Effector memory CD8-positive, alpha-beta T cell (primary cell): Measurements from ENCODE around the gene SEC22A.
"Not testable (repeated sequence)": the region's sequence is repeated elsewhere in the genome, so short reads cannot be mapped to it uniquely, and the experiment has no call there.

Experiments
- ATAC-seq: fragments of 150-1000 bp; cut with Tn5 transposase; replicated peaks from 2 replicates; pipeline ENCODE4 v1.10.0; 2021; ENCODE audit warnings: mild to moderate bottlenecking, moderate library complexity
- DNase-seq, 3 experiments: peaks; one replicate each; pipeline ENCODE4 v3.0.0; 2021
- H3K27ac Mint-ChIP-seq, 2 donors: one replicate each; pipeline ENCODE4 v1.8.0; 2022; ENCODE audit warnings: mild to moderate bottlenecking in 2 of 2, mixed read lengths in 2 of 2, moderate library complexity in 2 of 2
- H3K27me3 Mint-ChIP-seq, 2 donors: one replicate each; pipeline ENCODE4 v1.8.0; 2022; ENCODE audit warnings: mixed read lengths in 2 of 2
- H3K36me3 Mint-ChIP-seq: one replicate; pipeline ENCODE4 v1.8.0; 2022; ENCODE audit warnings: mild to moderate bottlenecking, moderate library complexity, mixed read lengths; ENCODE audit not compliant: insufficient read depth
- H3K4me1 Mint-ChIP-seq, 2 donors: one replicate each; pipeline ENCODE4 v1.8.0; 2022; ENCODE audit warnings: low read depth in 2 of 2, mixed read lengths in 2 of 2
- H3K4me3 Mint-ChIP-seq, 2 donors: one replicate each; pipeline ENCODE4 v1.8.0; 2022; ENCODE audit warnings: mild to moderate bottlenecking in 2 of 2, mixed read lengths in 2 of 2, moderate library complexity in 2 of 2
- H3K9me3 Mint-ChIP-seq, 2 donors: one replicate each; pipeline ENCODE4 v1.8.0; 2022; ENCODE audit warnings: mixed read lengths in 2 of 2

SEC22A gene

DNA sequence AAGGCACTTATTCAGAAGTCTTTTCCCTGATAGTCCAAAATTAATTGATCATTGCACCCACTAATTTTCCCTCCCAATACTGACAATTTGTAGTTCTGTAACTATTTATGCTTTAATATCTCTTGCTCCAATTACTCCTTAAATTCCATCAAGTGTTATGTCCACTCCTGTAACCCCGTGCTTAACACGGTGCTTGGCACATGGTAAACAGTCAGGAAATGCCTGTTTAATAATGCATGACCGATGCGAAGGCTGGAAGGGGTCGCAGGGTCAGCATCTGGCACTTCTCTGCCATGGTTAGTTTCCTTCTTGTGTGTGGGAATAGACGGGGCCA is 553 bp upstream of the SEC22A start:
- no peak for DNase-seq
- Mint-ChIP-seq H3K9me3 (peaks cover 0 to 11% of the 10 kb centered on the region in 2 donors), H3K36me3 (peaks cover 21% of the 10 kb centered on the region), H3K4me1 (peaks cover 14 to 18% of the 10 kb centered on the region in 2 donors), H3K27me3 (peaks cover 0 to 6% of the 10 kb centered on the region in 2 donors), H3K27ac (peak overlapping the region; percentile 98 to 99), H3K4me3 (peak overlapping the region; percentile 86 to 90)
- no peak for ATAC-seq

DNA sequence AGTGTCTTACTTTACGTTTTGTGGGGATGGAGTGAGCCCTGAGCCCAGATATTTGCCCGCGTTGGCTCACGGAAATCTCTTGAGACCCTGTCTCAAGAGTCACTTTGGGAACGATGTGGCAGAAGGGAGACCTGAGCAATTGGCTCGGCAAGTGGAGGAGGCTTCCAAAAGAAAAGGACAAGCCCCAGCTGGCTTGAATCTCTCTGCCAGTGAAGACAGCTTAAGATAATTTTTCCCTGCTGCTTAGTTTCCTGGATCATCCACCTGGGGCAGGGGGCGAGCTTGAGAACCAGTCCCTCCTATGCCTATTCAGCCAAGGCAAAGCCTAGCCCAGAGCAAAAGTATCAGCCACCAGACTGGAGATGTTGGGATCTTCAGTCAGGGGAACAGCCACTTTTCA is 708 bp downstream of the SEC22A start:
- H3K27ac Mint-ChIP-seq: peak overlapping the region; percentile 98 to 99
- peaks cover 0 to 6% of the 10 kb centered on the region in 2 donors for H3K27me3 Mint-ChIP-seq
- no peak for ATAC-seq
- peaks cover 14 to 18% of the 10 kb centered on the region in 2 donors for H3K4me1 Mint-ChIP-seq
- peaks cover 24% of the 10 kb centered on the region for H3K36me3 Mint-ChIP-seq
- H3K4me3 Mint-ChIP-seq: peak overlapping the region; percentile 86 to 90
- DNase-seq: peak in 1 of 3 experiments; percentile 1
- H3K9me3 Mint-ChIP-seq: peaks cover 0 to 11% of the 10 kb centered on the region in 2 donors

DNA sequence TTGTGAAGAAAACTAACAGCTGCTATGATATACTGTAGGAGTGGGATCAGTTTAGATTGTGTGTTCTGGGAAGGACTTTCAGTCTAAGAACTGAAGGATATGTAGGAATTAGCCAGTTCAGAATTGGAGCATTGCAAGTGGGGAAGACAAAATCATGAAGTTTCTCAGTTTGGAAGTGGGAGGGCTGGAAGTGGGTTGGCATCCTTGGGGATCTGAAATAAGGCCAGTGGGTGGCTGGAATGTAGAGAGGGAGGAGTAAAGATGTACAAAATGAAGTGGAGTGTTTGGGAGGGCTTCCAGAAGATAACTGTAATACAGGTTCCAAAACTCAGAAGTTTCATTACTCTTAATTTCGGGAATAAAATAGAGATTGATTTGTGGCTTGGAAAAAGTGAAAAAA is 17.2 kb downstream of the SEC22A start:
- H3K4me3 Mint-ChIP-seq: no peak overlapping the region
- ATAC-seq: no peak
- peak overlapping the region in 1 of 2 donors; percentile 8 for H3K27ac Mint-ChIP-seq
- peaks cover 18% of the 10 kb centered on the region for H3K36me3 Mint-ChIP-seq
- H3K27me3 Mint-ChIP-seq: no peaks in the 10 kb centered on the region
- DNase-seq: no peak
- H3K4me1 Mint-ChIP-seq: peaks cover 6 to 26% of the 10 kb centered on the region in 2 donors
- H3K9me3 Mint-ChIP-seq: no peaks in the 10 kb centered on the region

DNA sequence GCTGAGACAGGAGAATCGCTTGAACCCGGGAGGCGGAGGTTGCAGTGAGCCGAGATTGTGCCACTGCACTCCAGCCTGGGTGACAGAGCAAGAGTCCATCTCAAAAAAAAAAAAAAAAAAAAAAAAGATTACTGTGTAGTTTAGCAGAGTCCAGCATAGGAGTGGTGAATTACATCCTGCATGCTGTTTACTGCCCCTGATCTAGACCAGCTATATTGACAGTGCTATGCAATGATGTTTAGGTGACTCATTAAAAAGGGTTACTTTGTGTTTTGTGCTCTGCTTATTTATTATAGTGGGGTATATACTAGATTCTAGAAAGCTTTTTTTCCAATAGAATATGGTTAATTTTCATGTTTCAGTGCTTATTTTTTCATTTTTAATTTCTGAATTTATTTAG is 19.6 kb downstream of the SEC22A start:
- H3K27me3 Mint-ChIP-seq, ATAC-seq, H3K9me3 Mint-ChIP-seq, DNase-seq, H3K4me3 Mint-ChIP-seq: not testable (repeated sequence)
- Mint-ChIP-seq H3K4me1 (peaks cover 2 to 26% of the 10 kb centered on the region in 2 donors), H3K36me3 (peaks cover 34% of the 10 kb centered on the region), H3K27ac (peak overlapping the region in 1 of 2 donors; percentile 65)

DNA sequence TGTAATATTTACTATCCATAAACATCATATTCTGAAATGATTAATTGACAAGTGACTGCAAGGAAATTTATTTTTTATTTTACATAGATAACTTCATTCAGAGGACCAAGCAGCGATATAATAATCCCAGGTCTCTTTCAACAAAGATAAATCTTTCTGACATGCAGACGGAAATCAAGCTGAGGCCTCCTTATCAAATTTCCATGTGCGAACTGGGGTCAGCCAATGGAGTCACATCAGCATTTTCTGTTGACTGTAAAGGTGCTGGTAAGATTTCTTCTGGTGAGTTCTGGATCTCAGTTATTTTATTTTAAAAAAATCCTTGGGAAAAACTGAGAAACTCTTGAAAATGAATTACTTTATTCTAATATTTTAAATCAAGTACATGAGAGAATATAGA is 23.3 kb downstream of the SEC22A start:
- H3K36me3 Mint-ChIP-seq: peaks cover 33% of the 10 kb centered on the region
- H3K27ac Mint-ChIP-seq: no peak overlapping the region
- no peak for ATAC-seq
- peaks cover 2 to 9% of the 10 kb centered on the region in 2 donors for H3K9me3 Mint-ChIP-seq
- no peaks in the 10 kb centered on the region for H3K27me3 Mint-ChIP-seq
- DNase-seq: no peak
- H3K4me1 Mint-ChIP-seq: peaks cover 2 to 13% of the 10 kb centered on the region in 2 donors
- H3K4me3 Mint-ChIP-seq: no peak overlapping the region

DNA sequence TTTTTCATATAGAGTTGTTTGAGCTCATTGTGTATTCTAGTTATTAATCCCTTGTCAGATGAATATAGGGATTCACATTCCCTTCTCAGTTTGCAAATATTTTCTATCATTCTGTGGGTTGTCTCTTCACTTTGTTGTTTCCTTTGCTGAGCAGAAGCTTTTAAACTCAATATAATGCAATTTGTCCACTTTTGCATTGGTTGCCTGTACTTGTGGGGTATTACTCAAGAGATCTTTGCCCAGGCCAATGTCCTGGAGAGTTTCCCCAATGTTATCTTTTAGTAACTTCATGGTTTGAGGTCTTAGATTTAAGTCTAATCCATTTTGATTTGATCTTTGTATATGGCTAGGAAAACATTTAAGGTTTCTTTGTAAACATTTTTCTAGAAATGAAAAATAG is 24.8 kb downstream of the SEC22A start:
- ATAC-seq (no peak), DNase-seq (no peak)
- Mint-ChIP-seq H3K27ac (no peak overlapping the region), H3K9me3 (peaks cover 2 to 9% of the 10 kb centered on the region in 2 donors), H3K4me3 (no peak overlapping the region), H3K4me1 (peaks cover 2 to 15% of the 10 kb centered on the region in 2 donors), H3K27me3 (no peaks in the 10 kb centered on the region), H3K36me3 (peaks cover 33% of the 10 kb centered on the region)

DNA sequence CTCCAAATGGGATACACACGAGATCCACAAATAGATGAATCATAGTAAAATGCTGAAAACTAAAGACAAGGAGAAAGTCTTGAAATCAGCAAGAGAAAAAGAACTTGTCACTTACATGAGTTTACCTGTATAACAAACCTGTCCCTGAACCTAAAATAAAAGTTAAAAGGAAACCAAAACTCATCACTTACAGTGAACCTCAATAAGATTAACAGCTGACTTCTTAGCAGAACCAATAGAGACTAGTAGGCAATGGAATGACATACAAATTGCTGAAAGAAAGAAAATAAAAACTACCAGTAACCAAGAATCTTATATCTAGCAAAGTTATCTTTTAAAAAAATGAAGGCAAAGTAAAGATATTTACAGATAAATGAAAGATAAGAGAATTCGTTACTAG is 27.4 kb downstream of the SEC22A start:
- peaks cover 2 to 9% of the 10 kb centered on the region in 2 donors for H3K9me3 Mint-ChIP-seq
- H3K27me3 Mint-ChIP-seq: no peaks in the 10 kb centered on the region

DNA sequence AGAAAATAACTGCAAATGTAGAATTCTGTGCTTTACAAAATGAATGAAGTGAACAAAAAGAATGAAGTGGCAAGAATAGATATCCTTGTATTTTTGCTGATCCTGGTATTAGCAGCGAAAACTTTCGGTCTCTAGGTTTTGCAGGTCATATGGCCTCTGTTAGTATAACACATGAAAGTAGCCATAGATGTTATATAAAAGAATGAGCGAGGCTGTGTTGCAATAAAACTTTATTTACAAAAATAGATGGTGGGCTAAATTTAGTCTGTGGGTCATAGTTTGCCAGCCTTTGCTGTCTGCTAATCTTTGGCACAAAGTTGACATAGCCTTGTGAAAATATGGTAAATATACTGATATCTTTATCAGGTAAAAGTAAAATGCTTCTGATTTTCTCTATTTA is 35.2 kb downstream of the SEC22A start:
- ATAC-seq: no peak
- Mint-ChIP-seq H3K36me3 (peaks cover 19% of the 10 kb centered on the region), H3K9me3 (no peaks in the 10 kb centered on the region), H3K4me1 (peaks cover 8 to 19% of the 10 kb centered on the region in 2 donors), H3K4me3 (no peak overlapping the region), H3K27ac (no peak overlapping the region), H3K27me3 (no peaks in the 10 kb centered on the region)
- no peak for DNase-seq

More for the DNA sequence above, 27.4 kb downstream of the SEC22A start:
- DNase-seq: no peak
- H3K4me3 Mint-ChIP-seq: no peak overlapping the region
- H3K27ac Mint-ChIP-seq: no peak overlapping the region
- H3K36me3 Mint-ChIP-seq: peaks cover 19% of the 10 kb centered on the region
- no peak for ATAC-seq
- peaks cover 0 to 4% of the 10 kb centered on the region in 2 donors for H3K4me1 Mint-ChIP-seq

DNA sequence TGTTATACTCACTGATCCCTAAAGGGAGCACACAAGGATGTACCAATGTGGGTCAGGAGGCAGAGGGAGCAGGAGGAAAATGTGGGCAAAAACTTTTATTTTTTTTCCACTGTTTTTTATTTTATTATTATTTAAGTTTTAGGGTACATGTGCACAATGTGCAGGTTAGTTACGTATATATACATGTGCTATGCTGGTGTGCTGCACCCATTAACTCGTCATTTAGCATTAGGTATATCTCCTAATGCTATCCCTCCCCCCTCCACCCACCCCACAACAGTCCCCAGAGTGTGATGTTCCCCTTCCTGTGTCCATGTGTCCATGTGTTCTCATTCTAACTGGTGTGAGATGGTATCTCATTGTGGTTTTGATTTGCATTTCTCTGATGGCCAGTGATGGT is 37.4 kb downstream of the SEC22A start:
- not testable (repeated sequence) for ATAC-seq, H3K9me3 Mint-ChIP-seq, H3K27me3 Mint-ChIP-seq, DNase-seq, H3K4me3 Mint-ChIP-seq, H3K27ac Mint-ChIP-seq
- H3K36me3 Mint-ChIP-seq: peaks cover 27% of the 10 kb centered on the region
- peaks cover 11 to 29% of the 10 kb centered on the region in 2 donors for H3K4me1 Mint-ChIP-seq

DNA sequence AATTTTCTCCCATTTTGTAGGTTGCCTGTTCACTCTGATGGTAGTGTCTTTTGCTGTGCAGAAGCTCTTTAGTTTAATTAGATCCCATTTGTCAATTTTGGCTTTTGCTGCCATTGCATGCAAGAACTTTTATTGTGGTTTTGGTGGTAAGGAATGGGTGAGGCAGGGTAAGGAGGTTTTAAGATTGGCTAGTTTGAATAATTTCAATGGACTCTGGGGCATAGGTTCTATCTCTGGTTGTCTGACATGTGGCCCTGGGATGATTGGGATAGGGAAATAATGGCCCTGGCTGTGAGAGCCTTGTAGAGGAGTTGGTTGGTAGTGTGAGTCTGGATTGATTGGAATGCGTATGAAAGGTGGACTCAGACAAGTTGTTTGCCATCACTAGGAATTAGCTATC is 38.0 kb downstream of the SEC22A start:
- ATAC-seq (no peak), DNase-seq (no peak)
- Mint-ChIP-seq H3K27me3 (no peaks in the 10 kb centered on the region), H3K4me1 (peaks cover 11 to 29% of the 10 kb centered on the region in 2 donors), H3K36me3 (peaks cover 29% of the 10 kb centered on the region), H3K4me3 (no peak overlapping the region), H3K27ac (no peak overlapping the region), H3K9me3 (no peaks in the 10 kb centered on the region)

DNA sequence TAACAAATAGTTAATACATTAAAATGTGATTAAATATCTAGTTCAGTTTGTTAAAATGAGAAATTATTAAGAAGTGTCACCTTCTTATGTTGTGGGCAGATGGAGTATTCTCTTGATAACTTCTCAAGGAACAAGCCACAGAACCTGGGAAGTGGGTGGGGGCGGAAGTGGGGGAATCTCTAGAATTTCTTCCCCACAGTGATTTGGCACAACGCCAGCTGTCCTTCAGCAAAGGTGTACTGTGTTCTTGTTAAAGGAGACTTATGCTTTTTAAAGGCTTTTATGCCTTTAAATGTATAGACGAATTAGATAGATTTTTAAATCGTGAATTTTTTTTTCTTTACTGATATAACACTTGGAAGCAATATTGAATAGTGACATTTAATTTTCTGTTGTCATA is 42.4 kb downstream of the SEC22A start:
- Mint-ChIP-seq H3K27me3 (no peaks in the 10 kb centered on the region), H3K9me3 (no peaks in the 10 kb centered on the region), H3K36me3 (peaks cover 31% of the 10 kb centered on the region), H3K4me3 (no peak overlapping the region), H3K27ac (no peak overlapping the region), H3K4me1 (peaks cover 8 to 18% of the 10 kb centered on the region in 2 donors)
- DNase-seq (peak in 1 of 3 experiments; percentile 1), ATAC-seq (no peak)

DNA sequence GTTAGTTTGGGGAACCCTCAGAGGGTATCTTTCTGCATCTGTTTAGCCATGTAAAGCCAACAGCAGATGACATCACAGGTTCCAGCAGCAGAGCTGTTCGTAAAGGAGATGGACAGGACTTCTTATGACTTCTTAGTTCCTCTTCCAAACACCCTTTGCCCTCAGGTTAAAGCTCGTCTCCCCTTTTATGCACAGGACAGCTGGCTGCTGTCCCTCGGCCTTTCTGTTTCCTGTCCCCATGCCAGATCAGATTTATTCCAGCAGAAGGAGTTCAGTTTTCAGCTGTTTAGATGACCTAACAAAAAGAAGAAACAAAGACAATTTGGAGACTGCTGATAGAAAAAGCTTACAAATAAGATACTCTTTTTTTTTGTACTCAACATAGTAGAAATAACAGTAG is 45.1 kb downstream of the SEC22A start:
- H3K9me3 Mint-ChIP-seq: no peaks in the 10 kb centered on the region
- no peak overlapping the region for H3K27ac Mint-ChIP-seq
- no peaks in the 10 kb centered on the region for H3K27me3 Mint-ChIP-seq
- DNase-seq: no peak
- no peak overlapping the region for H3K4me3 Mint-ChIP-seq
- H3K4me1 Mint-ChIP-seq: peaks cover 3 to 10% of the 10 kb centered on the region in 2 donors
- ATAC-seq: no peak
- peaks cover 34% of the 10 kb centered on the region for H3K36me3 Mint-ChIP-seq

DNA sequence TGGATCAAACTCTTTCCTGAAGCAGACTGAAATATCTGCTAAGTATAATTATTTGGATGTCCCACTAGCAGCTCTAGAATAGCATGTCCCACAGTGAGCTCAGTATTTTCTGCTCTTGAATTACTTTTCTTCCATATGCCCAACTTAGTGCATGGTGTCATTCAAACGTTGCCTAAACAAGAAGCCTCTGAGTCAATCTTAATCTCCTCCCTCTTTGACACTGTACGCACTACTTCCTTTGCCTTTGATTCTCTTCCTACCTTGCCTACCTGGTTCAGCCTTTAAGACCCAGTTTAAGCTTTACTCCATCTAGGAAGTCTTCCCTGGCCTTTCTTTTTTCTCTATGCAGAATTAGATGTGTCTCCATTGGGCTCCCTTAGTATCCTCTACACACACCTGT is 54.5 kb downstream of the SEC22A start:
- Mint-ChIP-seq H3K4me3 (no peak overlapping the region), H3K27me3 (no peaks in the 10 kb centered on the region), H3K36me3 (peaks cover 7% of the 10 kb centered on the region), H3K4me1 (no peaks in the 10 kb centered on the region), H3K9me3 (no peaks in the 10 kb centered on the region), H3K27ac (no peak overlapping the region)
- ATAC-seq: no peak
- DNase-seq: no peak

DNA sequence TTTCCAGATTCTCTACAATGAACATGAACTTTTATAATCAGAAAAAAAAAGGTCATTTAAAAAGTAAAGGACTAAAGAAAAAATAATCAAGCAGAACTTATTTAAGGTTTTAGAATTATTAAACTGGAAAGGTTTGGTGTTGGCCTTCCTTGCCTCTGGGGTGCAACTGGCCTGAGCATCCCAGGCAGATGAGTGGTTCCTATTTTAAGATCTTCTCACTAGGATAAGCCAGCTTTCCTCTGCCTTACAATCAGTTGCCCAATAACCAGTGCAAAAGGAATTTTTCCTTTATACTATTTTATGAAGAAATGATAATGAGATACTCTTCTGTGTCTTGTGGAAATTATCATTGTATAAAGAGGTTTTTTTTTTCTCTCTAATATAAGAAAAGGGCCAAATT is 56.6 kb downstream of the SEC22A start:
- no peaks in the 10 kb centered on the region for H3K9me3 Mint-ChIP-seq
- H3K27ac Mint-ChIP-seq: no peak overlapping the region
- H3K4me1 Mint-ChIP-seq: no peaks in the 10 kb centered on the region
- no peaks in the 10 kb centered on the region for H3K27me3 Mint-ChIP-seq
- peaks cover 7% of the 10 kb centered on the region for H3K36me3 Mint-ChIP-seq
- ATAC-seq (no peak), DNase-seq (no peak)
- no peak overlapping the region for H3K4me3 Mint-ChIP-seq
